HG03045 (cell line): Measurements from ENCODE around the gene SOX1.

Experiments
- ATAC-seq: cut with Tn5 transposase; IDR thresholded peaks from one replicate; pipeline ENCODE4 v1.9.1; 2021; ENCODE audit warnings: mild to moderate bottlenecking, moderate library complexity; ENCODE audit not compliant: unreplicated experiment

SOX1 gene

DNA sequence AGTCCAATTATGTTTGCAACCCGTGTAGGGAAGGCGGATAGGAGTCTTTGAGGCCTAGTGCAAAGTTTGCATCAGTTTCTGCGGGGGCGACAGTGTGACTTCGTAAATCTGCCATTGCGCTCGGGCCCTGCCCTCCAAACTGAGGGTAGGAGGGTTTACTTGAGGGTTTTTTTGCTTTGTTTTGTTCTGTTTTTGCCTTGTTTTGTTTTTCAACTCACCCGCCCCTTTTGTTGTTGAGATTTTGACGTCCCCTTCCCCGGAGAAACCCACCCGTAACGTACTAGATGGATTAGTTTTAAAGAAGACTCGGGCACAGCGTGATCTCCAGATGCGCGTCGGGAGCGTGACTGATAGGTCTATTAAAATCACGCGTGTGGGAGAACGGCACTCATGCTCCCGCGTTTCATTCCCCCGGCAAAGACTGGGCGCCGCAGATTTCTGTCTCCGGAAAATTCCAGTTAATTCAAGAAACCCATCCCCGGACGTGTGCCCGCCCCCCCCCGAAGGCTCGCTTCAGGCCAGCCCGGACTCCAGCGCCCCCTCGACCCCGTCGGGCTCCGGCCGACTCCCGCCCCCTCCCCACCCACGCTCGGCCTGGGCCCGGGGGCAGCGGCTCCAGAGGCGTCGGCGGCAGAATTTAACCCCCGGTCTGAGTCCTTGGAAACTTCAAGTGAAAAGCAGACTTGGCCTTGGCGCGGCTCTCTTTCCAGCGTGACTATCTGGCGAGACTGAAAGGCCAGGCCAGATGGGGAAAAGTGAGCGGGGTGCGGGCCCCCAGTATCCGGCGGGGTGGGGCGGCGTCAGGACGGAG lies 5.0 kb downstream of the SOX1 start:
- ATAC-seq: no peak

DNA sequence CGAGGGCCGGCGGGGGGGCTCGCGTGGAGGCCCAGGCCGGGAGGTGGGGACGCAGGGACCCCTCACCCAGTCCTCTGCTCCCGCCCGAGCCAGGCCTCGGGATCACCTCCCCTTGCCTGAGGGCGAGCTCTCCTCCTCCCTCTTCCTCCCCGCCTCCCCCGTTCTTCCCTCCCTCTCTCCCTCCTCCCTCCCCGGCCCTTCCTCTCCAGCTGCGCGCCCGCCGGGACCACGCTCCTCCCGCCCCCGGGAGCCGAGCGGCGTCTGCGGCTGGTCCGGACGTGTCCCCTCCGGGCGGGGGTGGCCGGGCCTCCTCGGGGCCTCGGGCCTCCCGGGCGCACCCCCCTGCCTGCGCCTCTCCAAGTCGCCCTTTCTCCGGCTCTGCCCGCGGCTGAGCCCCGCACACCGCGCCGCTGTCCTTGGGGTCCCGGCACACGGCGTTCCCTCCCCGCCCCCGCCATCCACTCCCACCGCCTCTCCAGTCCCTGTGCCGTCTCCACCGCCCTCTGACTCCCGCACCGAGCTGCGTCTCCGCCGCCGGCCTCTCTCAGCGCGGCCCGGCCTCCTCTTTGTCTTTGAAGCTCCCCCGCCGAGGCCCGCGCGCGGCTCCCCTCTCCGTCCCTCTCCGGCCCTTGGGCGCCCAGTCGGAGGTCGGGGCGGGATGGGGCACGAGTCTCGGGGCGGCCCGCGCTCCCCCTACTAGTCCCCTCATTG lies 5.7 kb downstream of the SOX1 start:
- no peak for ATAC-seq

DNA sequence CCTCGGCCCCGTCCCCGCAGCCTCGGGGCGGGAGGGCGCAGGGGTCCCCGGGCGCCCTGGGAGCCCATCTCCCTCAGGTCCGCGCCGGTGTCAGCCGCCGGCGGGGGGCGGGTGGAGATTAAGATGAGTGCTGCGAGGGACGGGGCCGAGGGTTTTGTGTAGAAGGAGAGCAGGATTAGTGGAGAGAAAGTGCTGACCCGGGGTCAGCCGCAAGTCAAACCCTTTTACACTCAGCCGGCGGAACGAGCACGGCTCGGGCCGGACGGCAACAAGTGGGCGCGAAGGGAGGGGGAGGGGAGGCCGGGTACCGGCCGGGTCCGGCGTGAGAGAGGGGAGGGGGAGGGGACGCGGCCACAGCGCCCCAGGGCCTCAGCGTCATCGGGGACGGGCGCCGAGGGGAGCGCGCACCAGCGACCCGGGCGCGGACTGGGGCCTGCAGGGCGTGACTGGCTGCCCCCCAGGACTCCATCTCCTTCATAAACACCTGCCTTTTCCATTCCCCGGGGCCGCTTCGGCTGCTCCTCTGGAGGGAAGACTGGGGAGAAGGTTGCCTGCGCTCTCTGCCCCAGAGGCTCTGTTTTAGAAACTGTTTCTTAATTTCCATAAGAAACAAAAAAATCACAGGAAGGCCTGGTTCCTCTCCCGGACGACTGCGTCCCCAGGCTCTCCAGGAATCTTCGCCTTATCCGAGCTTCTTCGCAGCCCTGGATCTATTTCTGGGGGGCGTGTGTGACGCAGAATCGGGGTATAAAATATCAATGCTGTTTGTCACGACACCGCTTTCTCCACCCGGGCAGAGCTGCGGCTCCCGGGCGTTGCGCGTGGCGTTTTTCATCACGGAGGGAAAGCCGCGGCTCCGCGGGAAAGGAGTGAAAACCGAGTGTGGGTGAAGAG lies 6.5 kb downstream of the SOX1 start:
- no peak for ATAC-seq

DNA sequence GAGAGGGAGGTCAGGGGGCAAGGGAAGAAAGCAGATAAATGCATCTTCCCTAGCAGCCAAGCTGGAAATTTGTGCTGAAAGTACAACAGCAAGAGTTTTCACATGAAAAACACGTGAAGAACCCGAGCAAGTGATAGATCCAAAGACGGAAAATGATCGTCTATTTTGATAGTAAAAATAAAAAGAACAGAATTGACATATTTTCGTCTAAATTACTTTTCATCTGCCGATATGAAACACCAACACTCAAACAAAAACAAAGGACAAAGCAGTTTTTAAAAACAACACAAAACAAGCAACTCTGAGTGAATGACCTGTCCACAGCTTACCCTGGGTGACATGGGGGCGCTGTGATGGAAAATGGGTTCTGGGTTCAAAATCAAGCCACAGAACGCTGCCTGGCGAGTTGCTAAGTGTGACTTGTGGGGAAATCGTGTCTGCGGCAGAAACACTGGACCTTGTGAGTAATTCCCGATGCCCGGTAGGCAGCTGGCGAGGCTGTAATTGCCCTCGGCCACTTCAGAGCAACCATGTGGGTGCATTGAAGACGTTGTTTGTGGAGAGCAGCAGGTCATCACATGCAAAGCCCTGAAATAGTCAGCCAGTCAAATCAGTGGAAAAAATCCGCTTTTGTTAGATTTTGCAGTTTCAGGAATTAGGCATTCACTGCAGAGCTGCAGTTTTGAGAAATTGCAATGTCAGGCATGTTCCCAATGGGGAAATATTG lies 7.4 kb downstream of the SOX1 start:
- ATAC-seq: no peak

DNA sequence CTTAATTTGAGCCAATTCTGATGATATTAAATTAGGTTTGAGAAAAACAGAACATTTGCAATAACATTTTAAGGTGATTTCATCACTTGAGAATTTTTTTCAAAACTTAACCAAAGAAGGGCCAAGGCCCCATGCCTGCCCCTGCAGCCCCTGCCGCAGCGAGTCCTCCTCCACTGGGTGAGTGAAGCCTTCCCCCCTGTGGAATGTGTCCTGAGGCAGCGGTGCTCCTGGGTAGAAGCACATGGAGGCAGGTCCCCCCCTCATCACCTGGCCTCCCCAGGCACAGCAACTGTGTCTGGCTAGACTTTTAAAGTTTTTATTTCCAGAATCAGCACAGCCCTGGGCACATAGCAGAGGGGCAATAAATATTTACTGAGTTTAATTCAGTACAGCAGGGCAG lies 10.8 kb downstream of the SOX1 start:
- no peak for ATAC-seq

DNA sequence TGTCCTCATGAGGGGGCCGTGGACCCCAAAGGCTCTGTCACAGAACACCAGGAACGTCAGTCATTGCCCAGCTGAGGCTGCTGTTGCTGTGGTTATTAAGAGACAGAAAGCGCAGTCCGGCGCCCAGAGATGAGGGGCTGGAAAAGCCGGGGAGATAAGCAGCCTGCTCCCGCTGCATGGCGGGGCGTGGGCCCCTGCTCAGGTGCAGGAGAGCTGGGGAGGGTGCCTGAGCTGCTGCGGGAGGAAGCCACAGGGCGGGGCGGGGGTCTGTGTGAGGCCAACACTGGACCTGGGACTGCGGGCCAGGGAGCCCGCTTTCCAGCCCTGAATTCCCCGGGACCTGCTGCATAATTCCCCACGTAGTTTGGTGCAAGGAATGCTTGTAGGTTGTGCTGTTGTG lies 11.3 kb downstream of the SOX1 start:
- no peak for ATAC-seq

DNA sequence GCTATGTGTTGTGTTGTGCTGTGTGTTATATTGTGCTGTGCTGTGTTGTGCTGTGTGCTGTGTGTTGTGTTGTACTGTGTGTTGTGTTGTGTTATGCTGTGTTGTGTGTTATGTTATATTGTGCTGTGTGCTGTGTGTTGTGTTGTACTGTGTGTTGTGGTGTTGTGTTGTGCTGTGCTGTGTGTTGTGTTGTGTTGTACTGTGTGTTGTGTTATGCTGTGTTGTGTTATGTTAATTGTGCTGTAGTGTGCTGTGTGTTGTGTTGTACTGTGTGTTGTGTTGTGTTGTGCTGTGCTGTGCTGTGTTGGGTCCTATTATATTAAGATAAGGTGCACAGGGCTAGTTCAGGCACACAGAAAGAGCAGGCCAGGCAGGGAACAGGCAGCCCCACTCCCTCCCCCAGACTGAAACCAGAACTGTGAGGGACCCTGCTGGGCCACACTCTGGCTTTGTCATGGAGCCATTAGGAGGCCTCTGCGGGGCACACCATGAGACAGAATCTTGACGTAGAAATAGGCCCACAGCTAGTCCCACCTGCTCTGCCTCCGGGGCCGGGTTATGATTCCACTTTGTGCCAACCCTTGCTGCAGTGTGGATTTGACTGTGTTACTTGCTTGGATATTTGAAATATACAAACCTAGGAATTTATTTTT lies 12.1 kb downstream of the SOX1 start:
- no peak for ATAC-seq

DNA sequence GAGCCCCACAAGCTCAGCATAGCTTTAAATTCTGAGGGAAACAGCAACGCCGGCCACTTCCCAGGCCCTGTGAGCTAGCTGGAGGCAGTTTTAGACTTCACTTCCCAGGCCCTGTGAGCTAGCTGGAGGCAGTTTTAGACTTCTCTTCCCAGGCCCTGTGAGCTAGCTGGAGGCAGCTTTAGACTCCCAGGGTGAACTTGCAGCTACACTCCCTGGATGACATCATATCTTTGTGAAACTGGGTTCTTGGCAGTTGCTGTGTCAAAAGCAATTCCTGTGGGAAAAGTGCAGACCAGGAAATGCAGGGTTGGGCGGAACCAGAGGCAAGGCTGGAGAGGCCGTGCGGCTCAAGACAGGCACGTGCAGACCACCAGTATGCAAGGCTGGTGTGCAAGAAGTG lies 12.7 kb downstream of the SOX1 start:
- ATAC-seq: no peak

DNA sequence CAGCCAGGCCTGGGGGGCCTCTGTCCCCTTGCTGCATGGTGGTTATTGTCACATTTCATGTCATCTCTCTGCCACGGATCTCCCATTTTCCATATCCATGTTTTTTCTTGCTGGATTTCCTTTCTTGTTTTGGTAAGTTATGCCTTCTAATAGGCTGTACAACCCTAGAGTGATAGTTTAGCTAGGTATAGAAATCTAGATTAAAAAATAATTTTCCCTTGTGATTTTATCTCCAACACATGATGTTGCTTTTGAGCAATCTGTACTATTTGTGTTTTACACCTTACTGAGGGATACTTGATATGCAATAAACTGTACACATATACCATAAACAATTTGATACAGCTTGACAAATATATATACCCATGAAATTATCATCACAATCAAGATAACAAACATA lies 17.0 kb downstream of the SOX1 start:
- ATAC-seq: no peak

DNA sequence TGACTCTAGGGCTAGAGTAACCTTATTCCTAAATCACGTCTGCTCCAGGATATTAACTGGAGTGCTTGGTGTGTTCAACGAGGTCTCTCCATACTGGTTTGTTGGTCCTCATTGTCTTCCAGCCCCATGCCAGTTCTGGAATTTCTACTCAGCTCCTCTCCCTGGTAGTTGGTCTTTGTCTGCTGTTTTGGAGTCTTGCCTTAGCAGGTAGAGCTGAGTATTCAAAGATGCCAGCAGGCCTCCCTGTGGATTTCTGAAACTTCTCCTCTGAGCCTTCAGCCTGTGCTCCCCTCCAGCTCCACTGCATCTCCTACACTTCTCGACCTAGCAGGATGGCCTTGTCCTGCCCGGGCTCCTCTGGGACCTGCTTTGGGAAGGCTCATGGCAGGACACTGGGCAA lies 25.5 kb downstream of the SOX1 start:
- ATAC-seq: no peak

DNA sequence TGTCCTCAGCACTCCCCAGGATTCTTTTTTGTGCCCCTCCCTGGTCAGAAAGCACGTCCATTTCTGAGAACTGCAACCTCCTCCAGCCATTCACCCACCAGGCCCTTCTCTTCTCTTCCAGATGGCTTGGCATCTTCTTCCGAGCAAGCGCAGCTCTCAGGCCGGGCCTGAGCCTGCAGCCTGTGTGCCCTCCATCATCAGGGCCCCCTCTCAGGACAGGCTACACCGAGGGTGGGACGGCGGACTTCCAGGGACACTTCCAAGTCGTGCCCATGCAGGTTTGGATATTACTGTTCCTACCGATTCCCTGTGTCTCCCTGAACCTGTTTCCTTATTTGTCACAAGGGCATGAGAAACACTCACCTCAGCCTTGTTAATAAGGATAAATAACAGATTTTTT lies 28.4 kb downstream of the SOX1 start:
- no peak for ATAC-seq

DNA sequence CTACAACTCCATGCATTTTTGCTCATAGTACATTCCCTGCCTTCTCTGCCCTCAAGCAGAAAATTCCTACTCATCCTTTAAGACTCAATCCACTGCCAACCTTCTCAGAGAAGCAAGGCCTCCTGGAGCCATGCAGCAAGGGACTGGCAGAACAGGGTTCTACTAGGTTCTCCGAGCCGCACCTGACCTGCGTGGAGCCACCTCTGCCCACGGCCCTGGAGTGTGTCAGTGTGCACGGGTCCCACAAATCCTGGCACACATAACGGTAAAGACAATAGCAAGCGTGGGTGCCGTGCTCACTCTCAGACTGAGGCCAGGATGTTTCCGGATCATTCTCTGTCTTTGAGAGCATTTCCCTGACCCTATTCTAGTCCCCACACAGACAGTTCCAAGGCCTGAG lies 30.0 kb downstream of the SOX1 start:
- ATAC-seq: no peak

DNA sequence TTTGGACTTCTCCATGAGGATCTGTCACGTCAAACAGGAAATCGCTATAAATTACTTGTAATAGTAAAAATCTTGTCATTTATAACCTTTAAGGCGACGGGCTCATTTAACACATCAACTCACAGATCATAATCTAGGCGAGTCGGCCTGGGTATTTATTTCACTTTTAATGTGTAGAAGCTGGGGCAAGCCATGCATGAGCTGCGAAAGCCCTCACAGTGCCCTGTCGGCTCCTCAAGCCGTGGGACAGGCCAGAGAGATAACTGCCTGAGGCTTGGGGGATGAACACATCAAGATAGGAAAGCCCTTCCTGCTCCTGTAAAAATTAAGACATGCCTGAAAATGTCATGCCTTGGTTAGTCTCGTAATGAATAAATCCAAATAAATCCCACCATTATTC lies 30.8 kb downstream of the SOX1 start:
- ATAC-seq: no peak

DNA sequence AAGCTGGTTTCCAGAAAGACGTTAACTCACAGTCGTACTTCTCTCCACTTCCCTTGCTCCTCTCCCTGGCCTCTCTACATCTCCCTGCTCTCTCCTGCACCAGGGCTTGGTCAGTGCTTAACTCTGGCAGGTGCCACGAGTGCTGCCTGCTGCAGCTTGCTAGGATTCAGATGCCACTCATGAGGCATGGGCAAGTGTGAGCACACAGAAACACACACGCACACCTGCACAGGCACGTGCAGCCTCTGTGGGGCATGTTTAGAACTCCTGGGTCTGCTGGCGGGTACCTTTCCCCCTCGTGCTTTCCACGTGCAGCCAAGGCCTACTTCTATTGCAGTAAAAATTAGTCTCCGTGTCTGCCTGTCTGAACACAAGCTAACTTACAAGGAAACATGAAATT lies 31.8 kb downstream of the SOX1 start:
- ATAC-seq: no peak

DNA sequence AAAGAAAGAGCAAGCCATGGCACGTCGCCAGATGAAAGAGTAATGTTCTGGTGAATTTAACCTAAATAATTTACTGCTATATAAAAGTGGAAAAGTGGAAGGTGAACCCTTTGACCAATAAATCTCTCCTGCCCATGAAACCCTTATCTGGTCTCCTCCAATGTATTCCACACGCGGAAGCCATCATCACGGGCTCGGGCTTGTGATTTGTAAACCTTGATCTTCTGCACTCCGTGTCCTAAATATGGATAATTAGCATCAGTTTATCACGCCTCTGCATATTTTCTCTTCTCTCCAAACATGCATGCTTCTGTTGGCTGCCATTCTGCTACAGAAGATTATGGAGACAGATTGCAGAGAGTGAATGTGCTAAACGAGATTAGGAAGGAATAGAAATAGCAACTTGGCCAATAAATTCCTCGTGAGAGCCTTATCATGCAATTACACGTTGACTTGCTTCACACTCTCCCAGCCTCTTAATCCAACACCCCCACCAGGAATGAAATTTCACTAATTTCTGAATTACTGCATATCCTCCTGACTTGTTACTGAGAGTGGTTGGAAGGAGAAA lies 34.5 kb downstream of the SOX1 start:
- ATAC-seq: no peak

DNA sequence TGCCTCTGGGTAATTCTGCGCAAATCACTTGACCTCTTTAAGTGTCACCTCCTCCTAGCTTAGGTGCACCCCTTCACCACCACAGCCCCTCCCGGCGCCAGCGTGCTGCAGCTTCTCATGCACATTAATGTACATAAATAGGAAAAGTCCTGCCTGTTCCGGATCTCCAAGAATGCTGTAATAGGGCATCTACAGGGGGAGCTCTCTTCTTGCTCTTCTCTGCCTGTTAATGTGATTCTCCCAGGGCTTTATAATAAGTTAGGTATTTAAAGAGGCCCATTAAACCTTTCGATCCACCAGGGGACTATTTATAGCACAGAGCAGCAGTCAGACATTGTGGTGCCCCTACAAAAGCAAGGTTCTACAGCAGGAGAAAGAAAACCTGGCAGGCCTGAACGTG lies 35.3 kb downstream of the SOX1 start:
- no peak for ATAC-seq

DNA sequence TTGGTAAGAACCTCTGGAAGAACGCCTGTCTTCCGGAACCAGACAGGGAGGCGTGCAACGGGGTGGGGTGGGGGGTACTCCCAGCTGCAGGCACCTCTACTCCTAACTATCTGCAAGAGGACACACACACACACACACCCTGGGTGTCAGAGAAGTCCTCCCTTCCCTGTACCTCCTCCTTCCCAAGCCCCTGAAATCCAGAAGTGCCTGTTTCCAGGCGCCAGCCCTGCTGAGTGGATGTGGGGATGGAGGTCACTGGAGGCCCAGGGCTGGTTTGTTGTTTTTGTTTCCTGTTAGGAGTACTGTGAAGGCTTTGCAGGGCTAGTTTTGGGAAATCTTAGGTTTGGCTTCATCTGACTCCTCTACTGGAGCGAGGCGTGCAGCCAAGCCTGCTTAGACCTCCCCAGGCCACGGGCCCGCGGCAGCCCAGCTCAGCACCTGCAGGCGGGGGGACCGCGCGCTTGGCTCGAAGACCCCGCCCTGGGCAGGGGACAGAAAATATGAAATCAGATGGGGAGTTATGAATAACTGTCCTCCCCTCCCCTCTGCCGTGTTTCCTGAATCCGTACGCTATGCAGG lies 36.4 kb downstream of the SOX1 start:
- ATAC-seq: no peak

DNA sequence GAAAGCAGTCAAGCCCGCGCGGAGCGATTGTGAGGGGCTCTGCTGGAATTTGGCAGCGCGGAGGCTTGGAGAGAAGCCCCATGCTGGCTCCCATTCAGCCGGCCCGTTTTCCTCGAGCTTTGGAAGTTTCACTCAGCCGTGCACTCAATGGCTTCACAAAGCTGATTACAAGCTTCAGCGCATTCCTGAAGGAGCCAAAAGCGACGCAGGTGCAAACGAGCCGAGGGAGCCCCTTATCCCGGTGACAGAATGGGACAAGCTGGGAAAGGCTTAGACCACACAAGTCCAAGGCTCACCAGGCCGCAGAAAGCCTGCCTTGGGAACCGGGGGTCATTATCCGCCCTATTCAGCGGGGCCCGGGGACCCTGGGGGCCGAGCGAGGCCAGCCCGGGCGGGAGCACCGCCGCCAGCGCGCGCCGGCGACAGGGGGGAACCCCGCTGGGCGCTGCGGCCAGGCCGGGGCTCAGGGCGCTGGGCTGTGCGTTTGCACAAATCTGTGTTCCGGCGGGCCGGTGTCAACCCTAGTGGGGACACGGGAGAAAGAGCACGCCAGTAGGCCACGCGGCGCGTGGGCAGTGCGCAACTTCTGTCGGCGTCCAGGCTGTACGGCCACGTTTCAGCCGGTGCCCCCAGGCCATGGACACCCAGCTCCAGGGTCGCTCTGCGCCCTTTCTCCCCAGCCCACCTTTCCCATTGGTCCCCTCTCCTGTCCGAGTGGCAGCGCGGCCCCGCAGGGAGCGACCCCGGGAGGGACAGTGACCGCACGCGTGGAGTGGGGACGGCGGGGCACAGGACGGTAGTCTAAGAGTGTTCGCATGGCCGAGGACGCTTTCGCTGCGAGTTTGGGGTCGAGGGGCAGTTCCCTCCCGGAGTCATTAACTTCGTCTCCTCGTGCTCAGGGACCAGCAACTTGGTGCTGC lies 37.3 kb downstream of the SOX1 start:
- ATAC-seq: no peak

DNA sequence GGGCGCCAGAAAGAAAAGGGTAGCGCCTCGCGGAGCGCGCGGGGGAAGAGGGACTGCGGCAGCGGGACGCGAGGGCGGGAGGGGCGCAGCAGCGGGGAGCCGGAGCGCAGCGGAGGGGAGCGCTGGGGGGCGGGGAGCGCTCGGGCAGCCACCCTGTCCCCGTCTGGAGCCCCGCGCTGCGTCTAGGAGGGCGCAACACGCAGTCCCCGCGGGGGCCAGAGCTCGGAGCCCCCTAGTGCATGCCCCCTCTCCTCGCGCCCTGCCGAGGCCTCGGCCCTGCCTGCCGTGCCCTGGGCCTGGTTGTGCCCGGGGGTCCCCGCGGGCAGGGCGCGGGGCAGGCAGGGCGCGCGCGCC lies 37.9 kb downstream of the SOX1 start:
- ATAC-seq: no peak
